ENCODE data around the gene IRF7.

IRF7 gene

GRCh38 chr11:617199-617911 lies 1.6 kb upstream of the IRF7 start:
- Histone ChIP-seq H3K27me3 (replicated peaks) (no peaks in the 10 kb centered on the region), H3K27ac (no peak overlapping the region), H3K4me3 (ENCODE audit: low read depth, low read length) (no peak overlapping the region), H3K36me3 (replicated peaks) (peaks cover 26% of the 10 kb centered on the region)
- no peak for DNase-seq
- in situ Hi-C loops (cut with HindIII; ENCODE audit: low pct_ligation_motif_present, low sequenced_read_pairs), result no loop called here
- TF ChIP-seq CTCF (IDR thresholded peaks at IDR 0.05; ENCODE audit: low read depth, low read length, missing control alignments), result no peak

GRCh38 chr11:616320-617198 lies 809 bp upstream of the IRF7 start:
- no peak for TF ChIP-seq CTCF (IDR thresholded peaks at IDR 0.05; ENCODE audit: low read depth, low read length, missing control alignments)
- peak overlapping the region; percentile 71 for H3K4me3 ChIP-seq (ENCODE audit: low read depth, low read length)
- peaks cover 34% of the 10 kb centered on the region for H3K36me3 ChIP-seq (replicated peaks)

DNA sequence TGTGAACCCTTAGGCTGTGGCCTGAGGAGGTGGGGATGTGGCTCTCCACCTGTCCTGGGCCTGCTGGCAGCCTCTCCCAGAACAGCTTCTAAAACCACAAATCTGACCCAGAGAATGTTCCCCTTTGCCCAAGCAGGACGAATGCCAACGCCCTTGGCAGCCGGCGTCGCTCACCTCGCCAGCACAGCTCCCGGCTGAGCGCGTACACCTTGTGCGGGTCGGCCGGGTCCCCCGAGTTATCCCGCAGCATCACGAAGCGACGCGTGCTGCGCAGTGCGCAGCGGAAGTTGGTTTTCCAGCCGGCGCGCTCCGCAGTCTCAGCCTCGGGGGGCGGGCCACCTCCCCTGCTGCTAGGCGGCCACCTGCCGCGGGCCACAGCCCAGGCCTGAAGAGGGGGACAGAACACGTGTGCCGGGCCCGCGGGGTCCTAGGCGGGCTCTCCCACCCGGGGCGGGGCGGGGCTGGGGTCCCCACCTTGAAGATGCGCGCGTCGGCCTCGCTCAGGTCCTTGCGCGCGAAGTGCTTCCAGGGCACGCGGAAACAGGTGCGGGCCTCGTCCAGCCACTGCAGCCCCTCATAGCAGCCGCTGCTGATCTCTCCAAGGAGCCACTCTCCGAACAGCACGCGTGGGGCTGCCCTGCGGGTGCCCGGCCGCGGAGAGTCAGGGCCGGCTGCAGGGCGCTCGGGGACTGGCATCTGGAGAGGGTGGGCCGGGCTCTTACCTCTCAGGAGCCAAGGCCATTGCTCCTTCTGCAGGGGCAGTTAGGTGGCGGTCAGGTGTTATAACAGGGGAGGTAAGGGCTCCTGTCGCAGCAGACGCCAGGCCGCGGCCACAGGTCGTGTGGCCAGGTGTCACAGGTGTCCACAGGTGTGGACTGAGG lies 887 bp downstream of the IRF7 start:
- in situ Hi-C loops (cut with HindIII; ENCODE audit: low pct_ligation_motif_present, low sequenced_read_pairs), result no loop called here
- no peak for TF ChIP-seq CTCF (IDR thresholded peaks at IDR 0.05; ENCODE audit: low read depth, low read length, missing control alignments)
- Histone ChIP-seq H3K27me3 (replicated peaks) (no peaks in the 10 kb centered on the region), H3K4me3 (ENCODE audit: low read depth, low read length) (peak overlapping the region; percentile 71), H3K27ac (peak overlapping the region; percentile 92), H3K36me3 (replicated peaks) (peaks cover 47% of the 10 kb centered on the region)
- DNase-seq, result no peak

More at GRCh38 chr11:616320-617198, 809 bp upstream of the IRF7 start:
- H3K27ac ChIP-seq, result no peak overlapping the region
- DNase-seq, result no peak
- in situ Hi-C loops (cut with HindIII; ENCODE audit: low pct_ligation_motif_present, low sequenced_read_pairs), result no loop called here
- no peaks in the 10 kb centered on the region for H3K27me3 ChIP-seq (replicated peaks)

GRCh38 chr11:614021-614622 lies 1.6 kb downstream of the IRF7 start:
- in situ Hi-C loops (cut with HindIII; ENCODE audit: low pct_ligation_motif_present, low sequenced_read_pairs), result no loop called here
- H3K4me3 ChIP-seq (ENCODE audit: low read depth, low read length), result no peak overlapping the region
- no peak for DNase-seq
- no peaks in the 10 kb centered on the region for H3K27me3 ChIP-seq (replicated peaks)
- no peak overlapping the region for H3K27ac ChIP-seq
- TF ChIP-seq CTCF (IDR thresholded peaks at IDR 0.05; ENCODE audit: low read depth, low read length, missing control alignments), result no peak
- H3K36me3 ChIP-seq (replicated peaks), result peaks cover 50% of the 10 kb centered on the region

GRCh38 chr11:613369-613968 lies 2.3 kb downstream of the IRF7 start:
- Histone ChIP-seq H3K4me3 (ENCODE audit: low read depth, low read length) (no peak overlapping the region), H3K36me3 (replicated peaks) (peaks cover 56% of the 10 kb centered on the region), H3K27ac (no peak overlapping the region), H3K27me3 (replicated peaks) (no peaks in the 10 kb centered on the region)
- DNase-seq, result peak; percentile 59
- in situ Hi-C loops (cut with HindIII; ENCODE audit: low pct_ligation_motif_present, low sequenced_read_pairs), result no loop called here
- TF ChIP-seq CTCF (IDR thresholded peaks at IDR 0.05; ENCODE audit: low read depth, low read length, missing control alignments), result no peak

All from brain microvascular endothelial cell (primary cell).